Stimulated activated CD8-positive, alpha-beta memory T cell treated with anti-CD3 and anti-CD28 coated beads, Interleukin-4, amount 100 ng/mL, for 48 hours (primary cell): Measurements from ENCODE around the gene HOPX.
"Not testable (repeated sequence)": the region's sequence is repeated elsewhere in the genome, so short reads cannot be mapped to it uniquely, and the experiment has no call there.

Experiments
- DNase-seq: peaks from one replicate; pipeline ENCODE4 v3.0.0-alpha.2; 2020

The HOPX gene

GRCh38 chr4:56686537-56687231 is 5.6 kb upstream of the HOPX start:
- no peak for DNase-seq

GRCh38 chr4:56684320-56685050 is 3.4 kb upstream of the HOPX start:
- DNase-seq, result no peak

GRCh38 chr4:56683455-56683854 is 2.4 kb upstream of the HOPX start:
- no peak for DNase-seq

- no peak for DNase-seq
These were observed 893 bp upstream of the HOPX start for GRCh38 chr4:56681853-56682525.

GRCh38 chr4:56680266-56680665 is 830 bp downstream of the HOPX start:
- no peak for DNase-seq

- no peak for DNase-seq
These were observed 3.4 kb downstream of the HOPX start for GRCh38 chr4:56677711-56678110.

- DNase-seq, result no peak
These were observed 6.1 kb downstream of the HOPX start for GRCh38 chr4:56674984-56675383.

GRCh38 chr4:56671860-56672259 is 9.2 kb downstream of the HOPX start:
- DNase-seq, result no peak

- DNase-seq, result no peak
These were observed 9.7 kb downstream of the HOPX start for GRCh38 chr4:56671373-56671772.

GRCh38 chr4:56668267-56668666 is 12.8 kb downstream of the HOPX start:
- no peak for DNase-seq

- DNase-seq, result not testable (repeated sequence)
These were observed 13.7 kb downstream of the HOPX start for GRCh38 chr4:56667396-56667795.

- no peak for DNase-seq
These were observed 14.8 kb downstream of the HOPX start for GRCh38 chr4:56666279-56666678.

- no peak for DNase-seq
These were observed 15.3 kb downstream of the HOPX start for GRCh38 chr4:56665781-56666180.

GRCh38 chr4:56662782-56663468 is 18.2 kb downstream of the HOPX start:
- DNase-seq, result no peak

GRCh38 chr4:56659946-56660345 is 21.1 kb downstream of the HOPX start:
- no peak for DNase-seq

- DNase-seq, result no peak
These were observed 22.6 kb downstream of the HOPX start for GRCh38 chr4:56658528-56658927.

- no peak for DNase-seq
These were observed 23.3 kb downstream of the HOPX start for GRCh38 chr4:56657818-56658217.

- no peak for DNase-seq
These were observed 24.0 kb downstream of the HOPX start for GRCh38 chr4:56657128-56657527.

GRCh38 chr4:56656346-56656643 is 24.8 kb downstream of the HOPX start:
- DNase-seq, result peak; percentile 78

- peak; percentile 54 for DNase-seq
These were observed 25.3 kb downstream of the HOPX start for GRCh38 chr4:56655627-56656345.

- DNase-seq, result no peak
These were observed 25.9 kb downstream of the HOPX start for GRCh38 chr4:56655209-56655626.

GRCh38 chr4:56654238-56654632 is 26.9 kb downstream of the HOPX start:
- DNase-seq, result no peak
